WERI-Rb-1 (cell line): Measurements from ENCODE around the gene WWOX.
A peak's percentile ranks its signal among the peaks of the same experiment; 100 is the strongest.

Experiments used
- DNase-seq: peaks from one replicate; pipeline ENCODE4 v3.0.0-alpha.2; 2020
- H3K27ac ChIP-seq: fragments of 250-450 bp; sonication (Bioruptor Pico); 2 replicates; pipeline ENCODE4 v1.5.1; 2020; ENCODE audit warnings: mild to moderate bottlenecking, moderate library complexity
- H3K27me3 ChIP-seq: fragments of 250-450 bp; sonication (Bioruptor Pico); 2 replicates; pipeline ENCODE4 v1.5.1; 2021; ENCODE audit warnings: mild to moderate bottlenecking, low read depth, moderate library complexity; ENCODE audit not compliant: insufficient read depth, severe bottlenecking
- H3K36me3 ChIP-seq: fragments of 250-450 bp; sonication (Bioruptor Pico); 2 replicates; pipeline ENCODE4 v1.5.1; 2020; ENCODE audit warnings: mild to moderate bottlenecking, moderate library complexity
- H3K4me3 ChIP-seq: 2 replicates; pipeline ENCODE4 v1.5.1; 2011; ENCODE audit warnings: low read depth, mild to moderate bottlenecking, control low read depth, low read length
- H3K9me3 ChIP-seq: fragments of 250-450 bp; sonication (Bioruptor Pico); 2 replicates; pipeline ENCODE4 v1.5.1; 2021; ENCODE audit warnings: mild to moderate bottlenecking, moderate library complexity; ENCODE audit not compliant: severe bottlenecking
- TF ChIP-seq, protein P1 (sequence below): IDR thresholded peaks from 2 replicates; pipeline ENCODE4 v1.5.1; 2011; ENCODE audit warnings: low read depth, mild to moderate bottlenecking, control low read depth, inconsistent platforms, low read length

WWOX gene

DNA sequence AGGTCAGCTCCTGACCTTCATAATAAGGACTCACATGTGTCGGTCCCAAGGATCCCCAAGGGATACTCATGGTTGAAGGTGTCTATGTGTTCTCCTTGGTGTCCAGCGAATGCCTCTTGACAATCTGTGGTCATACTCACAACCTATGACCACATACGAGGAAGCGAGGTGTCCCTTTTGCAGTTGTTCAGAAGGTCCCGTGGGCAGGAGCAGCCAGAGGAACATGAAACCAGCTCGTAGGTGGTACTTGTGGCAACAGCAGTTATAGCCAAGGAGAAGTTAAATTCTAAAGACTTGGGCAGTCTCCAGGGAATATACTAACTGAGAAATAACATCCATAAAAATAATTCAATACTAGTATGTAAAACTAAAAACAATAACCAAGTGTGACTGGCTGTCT lies 685.3 kb downstream of the WWOX start:
- TF ChIP-seq, protein P1, sequence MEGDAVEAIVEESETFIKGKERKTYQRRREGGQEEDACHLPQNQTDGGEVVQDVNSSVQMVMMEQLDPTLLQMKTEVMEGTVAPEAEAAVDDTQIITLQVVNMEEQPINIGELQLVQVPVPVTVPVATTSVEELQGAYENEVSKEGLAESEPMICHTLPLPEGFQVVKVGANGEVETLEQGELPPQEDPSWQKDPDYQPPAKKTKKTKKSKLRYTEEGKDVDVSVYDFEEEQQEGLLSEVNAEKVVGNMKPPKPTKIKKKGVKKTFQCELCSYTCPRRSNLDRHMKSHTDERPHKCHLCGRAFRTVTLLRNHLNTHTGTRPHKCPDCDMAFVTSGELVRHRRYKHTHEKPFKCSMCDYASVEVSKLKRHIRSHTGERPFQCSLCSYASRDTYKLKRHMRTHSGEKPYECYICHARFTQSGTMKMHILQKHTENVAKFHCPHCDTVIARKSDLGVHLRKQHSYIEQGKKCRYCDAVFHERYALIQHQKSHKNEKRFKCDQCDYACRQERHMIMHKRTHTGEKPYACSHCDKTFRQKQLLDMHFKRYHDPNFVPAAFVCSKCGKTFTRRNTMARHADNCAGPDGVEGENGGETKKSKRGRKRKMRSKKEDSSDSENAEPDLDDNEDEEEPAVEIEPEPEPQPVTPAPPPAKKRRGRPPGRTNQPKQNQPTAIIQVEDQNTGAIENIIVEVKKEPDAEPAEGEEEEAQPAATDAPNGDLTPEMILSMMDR: no peak
- H3K4me3 ChIP-seq: no peak overlapping the region
- no peak for DNase-seq
- H3K27ac ChIP-seq: no peak overlapping the region
- H3K36me3 ChIP-seq: no peaks in the 10 kb centered on the region
- no peaks in the 10 kb centered on the region for H3K27me3 ChIP-seq
- H3K9me3 ChIP-seq: no peaks in the 10 kb centered on the region

DNA sequence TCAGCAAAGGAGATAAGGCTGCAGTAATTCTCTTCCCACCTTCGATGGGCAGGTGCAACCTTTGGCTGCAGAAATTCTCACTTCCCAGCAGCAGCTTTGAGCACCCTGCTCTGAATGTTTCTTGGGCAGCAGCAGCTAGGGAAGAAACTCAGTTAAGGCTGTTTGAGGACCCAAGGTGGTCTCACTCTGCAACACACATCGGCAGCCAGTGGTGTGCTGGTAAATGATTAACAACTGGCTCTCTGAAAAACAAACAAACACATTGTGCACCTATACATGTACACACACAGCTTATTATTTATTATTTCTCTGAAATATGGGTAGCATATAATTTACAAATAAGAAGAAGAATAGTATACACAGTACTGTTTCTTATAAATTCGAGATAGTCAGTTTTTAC lies 685.8 kb downstream of the WWOX start:
- H3K4me3 ChIP-seq: no peak overlapping the region
- no peaks in the 10 kb centered on the region for H3K9me3 ChIP-seq
- no peaks in the 10 kb centered on the region for H3K27me3 ChIP-seq
- H3K36me3 ChIP-seq: no peaks in the 10 kb centered on the region
- H3K27ac ChIP-seq: no peak overlapping the region
- DNase-seq: no peak
- TF ChIP-seq, protein P1: no peak

GRCh38 chr16:78786635-78787034 lies 687.2 kb downstream of the WWOX start:
- Histone ChIP-seq H3K27me3 (no peaks in the 10 kb centered on the region), H3K9me3 (no peaks in the 10 kb centered on the region), H3K4me3 (no peak overlapping the region), H3K36me3 (no peaks in the 10 kb centered on the region), H3K27ac (no peak overlapping the region)
- DNase-seq: no peak
- TF ChIP-seq, protein P1: no peak

DNA sequence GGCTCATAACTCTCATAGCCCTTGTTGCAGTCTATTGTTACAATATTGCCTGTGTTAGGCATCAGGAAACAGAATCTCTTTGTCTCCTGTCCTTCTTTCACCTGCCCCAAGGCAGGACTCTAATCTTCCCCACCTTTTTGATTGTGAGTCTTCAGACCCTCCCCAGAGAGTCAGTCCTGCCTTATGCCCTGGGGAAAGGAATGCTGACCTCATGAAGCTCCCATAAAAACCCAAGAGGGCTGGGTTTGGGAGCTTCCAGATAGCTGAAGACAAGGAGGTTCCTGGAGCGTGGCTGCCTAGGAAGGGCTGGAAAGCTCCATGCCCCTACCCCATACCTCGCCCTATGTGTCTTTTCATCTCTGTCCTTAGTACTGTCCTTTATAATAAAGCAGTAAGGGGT lies 688.8 kb downstream of the WWOX start:
- H3K4me3 ChIP-seq: no peak overlapping the region
- H3K36me3 ChIP-seq: no peaks in the 10 kb centered on the region
- DNase-seq: no peak
- no peak overlapping the region for H3K27ac ChIP-seq
- H3K27me3 ChIP-seq: no peaks in the 10 kb centered on the region
- H3K9me3 ChIP-seq: no peaks in the 10 kb centered on the region
- TF ChIP-seq, protein P1: no peak

GRCh38 chr16:78788696-78789095 lies 689.2 kb downstream of the WWOX start:
- no peak for DNase-seq
- H3K36me3 ChIP-seq: no peaks in the 10 kb centered on the region
- no peaks in the 10 kb centered on the region for H3K27me3 ChIP-seq
- no peak overlapping the region for H3K4me3 ChIP-seq
- H3K27ac ChIP-seq: no peak overlapping the region
- no peaks in the 10 kb centered on the region for H3K9me3 ChIP-seq
- TF ChIP-seq, protein P1: no peak

DNA sequence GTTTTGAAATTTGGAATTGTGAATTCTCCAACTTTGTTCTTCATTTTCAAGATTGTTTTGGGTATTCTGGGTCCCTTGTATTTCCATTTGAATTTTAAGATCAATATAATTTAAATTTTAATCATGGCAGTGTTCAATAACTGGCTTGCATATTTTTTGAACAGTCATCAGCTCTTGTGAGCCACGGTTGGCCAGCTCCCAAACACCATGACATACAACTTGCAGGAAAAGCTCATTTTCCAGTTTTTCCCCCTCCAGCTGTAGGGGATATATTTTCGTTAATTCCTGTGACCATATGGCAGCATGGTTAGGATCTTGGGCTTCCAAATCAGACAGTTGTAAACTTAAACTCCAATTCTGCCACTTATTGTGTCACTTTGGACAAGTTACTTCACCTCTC lies 690.1 kb downstream of the WWOX start:
- no peak for DNase-seq
- Histone ChIP-seq H3K9me3 (no peaks in the 10 kb centered on the region), H3K36me3 (no peaks in the 10 kb centered on the region), H3K4me3 (no peak overlapping the region), H3K27ac (peak overlapping the region; percentile 12; the same call in 1 of the 2 replicates), H3K27me3 (no peaks in the 10 kb centered on the region)
- TF ChIP-seq, protein P1: no peak
